Loucy (cell line): ENCODE data around the gene PFKM.

Experiments used
- H2AFZ ChIP-seq: fragments of 200-600 bp; sonication (generic); 2 replicates; pipeline ENCODE4 v1.6.0; 2016; ENCODE audit warnings: antibody characterized with exemption, mild to moderate bottlenecking, low read length, moderate library complexity
- H3F3A ChIP-seq: fragments of 200-600 bp; 2 replicates; pipeline ENCODE4 v1.6.0; 2016; ENCODE audit warnings: antibody characterized with exemption, low read depth, mild to moderate bottlenecking
- H3K27me3 ChIP-seq: fragments of 200-600 bp; sonication (generic); 2 replicates; pipeline ENCODE4 v1.6.1; 2014; ENCODE audit warnings: low read length, mild to moderate bottlenecking; ENCODE audit not compliant: insufficient read depth, poor library complexity, severe bottlenecking
- H3K36me3 ChIP-seq: fragments of 200-600 bp; sonication (generic); 2 replicates; pipeline ENCODE4 v1.6.1; 2016; ENCODE audit warnings: low read length; ENCODE audit not compliant: insufficient read depth
- H3K4me1 ChIP-seq: fragments of 200-600 bp; sonication (generic); 2 replicates; pipeline ENCODE4 v1.5.1; 2014; ENCODE audit warnings: low read length, mild to moderate bottlenecking; ENCODE audit not compliant: insufficient read depth, poor library complexity, severe bottlenecking
- H3K4me2 ChIP-seq: fragments of 200-600 bp; sonication (generic); 2 replicates; pipeline ENCODE4 v1.6.0; 2014; ENCODE audit warnings: antibody characterized with exemption, low read length, low read depth, mild to moderate bottlenecking; ENCODE audit not compliant: poor library complexity, severe bottlenecking
- H3K4me3 ChIP-seq: fragments of 200-600 bp; sonication (generic); 2 replicates; pipeline ENCODE4 v1.5.1; 2014; ENCODE audit warnings: low read length, mild to moderate bottlenecking, mixed read lengths; ENCODE audit not compliant: poor library complexity, severe bottlenecking
- H3K79me2 ChIP-seq: fragments of 200-600 bp; sonication (generic); 2 replicates; pipeline ENCODE4 v1.6.1; 2014; ENCODE audit warnings: low read length; ENCODE audit not compliant: insufficient read depth
- H3K9ac ChIP-seq: fragments of 200-600 bp; sonication (generic); 2 replicates; pipeline ENCODE4 v1.6.0; 2014; ENCODE audit warnings: mild to moderate bottlenecking, low read depth, low read length, moderate library complexity; ENCODE audit not compliant: poor library complexity, severe bottlenecking
- H3K9me2 ChIP-seq: fragments of 200-600 bp; sonication (generic); replicated peaks from 2 replicates; pipeline ENCODE4 v1.6.1; 2016; ENCODE audit warnings: low read depth, low read length, mixed read lengths
- H3K9me3 ChIP-seq: fragments of 200-600 bp; sonication (generic); 2 replicates; pipeline ENCODE4 v1.6.1; 2014; ENCODE audit warnings: mild to moderate bottlenecking, antibody characterized with exemption, low read length, low read depth; ENCODE audit not compliant: insufficient read depth
- H4K20me1 ChIP-seq: fragments of 200-600 bp; sonication (generic); 2 replicates; pipeline ENCODE4 v1.6.0; 2014; ENCODE audit warnings: antibody characterized with exemption, low read length, mild to moderate bottlenecking; ENCODE audit not compliant: insufficient read depth, poor library complexity, severe bottlenecking
- EZH2phosphoT487 ChIP-seq: fragments of 200-600 bp; IDR thresholded peaks from 2 replicates; pipeline ENCODE4 v1.6.1; 2018; ENCODE audit warnings: antibody characterized with exemption, mild to moderate bottlenecking, moderate library complexity, borderline replicate concordance
- TF ChIP-seq, protein P1 (sequence below): fragments of 200-600 bp; sonication (generic); conservative IDR thresholded peaks from 2 replicates; pipeline ENCODE4 v1.5.1; 2014; ENCODE audit warnings: mild to moderate bottlenecking, antibody characterized with exemption, low read length

Gene PFKM

DNA sequence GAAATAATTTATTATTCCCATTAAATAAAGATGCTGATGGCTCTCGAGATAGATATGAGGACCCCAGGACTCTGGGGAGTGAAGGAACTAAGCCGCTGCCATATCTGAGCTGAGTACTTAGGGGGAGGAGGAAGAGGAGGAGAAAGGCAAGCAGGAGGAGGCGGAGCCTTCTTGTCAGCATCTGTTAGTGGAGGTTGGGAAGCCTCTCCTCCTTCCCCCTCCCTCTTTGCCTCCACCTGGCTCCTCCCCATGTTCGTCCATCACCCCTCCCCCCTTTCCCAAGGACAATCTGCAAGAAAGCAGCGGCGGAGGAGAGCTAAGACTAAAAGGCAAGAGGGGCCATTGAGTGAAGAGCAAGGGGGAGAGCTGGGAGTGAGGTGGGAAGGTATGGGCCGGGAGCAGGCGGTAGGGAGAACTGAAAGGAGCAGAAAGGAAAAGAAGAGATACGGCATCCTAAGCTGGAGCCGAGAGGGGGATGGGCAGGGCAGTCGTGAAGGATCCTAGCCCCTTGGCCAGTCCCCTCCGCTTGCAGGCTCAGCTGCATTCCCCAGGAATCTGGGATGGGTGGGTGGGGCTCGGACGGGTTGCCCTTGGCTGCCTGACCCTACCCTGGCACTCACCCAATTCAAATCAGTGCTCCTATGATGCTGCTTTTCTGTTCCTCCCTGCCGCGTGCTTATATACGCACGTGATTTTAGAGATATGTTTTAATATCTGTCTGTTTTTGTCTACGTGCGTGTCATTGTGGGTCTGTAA lies at the start of gene PFKM:
Gene PFKM, plus strand, starts transcription at position 287 of the 756 bp plus-strand sequence. CDS start 3,411 bp downstream, outside the sequence.
- Histone ChIP-seq H3K27me3 (peaks cover 6% of the 10 kb centered on the region), H3K36me3 (no peaks in the 10 kb centered on the region), H3K79me2 (no peaks in the 10 kb centered on the region), H2AFZ (peak within 1 kb of the TSS; percentile 85), H3K4me2 (peak within 1 kb of the TSS; percentile 71), H3K4me1 (no peaks in the 10 kb centered on the region), H3K4me3 (peak within 1 kb of the TSS; percentile 84), H3K9ac (peak within 1 kb of the TSS; percentile 39), H3K9me2 (no peaks in the 10 kb centered on the region), H3K9me3 (no peaks in the 10 kb centered on the region), H3F3A (no peaks in the 10 kb centered on the region), H4K20me1 (no peaks in the 10 kb centered on the region)
- TF ChIP-seq EZH2phosphoT487, result no peak
- TF ChIP-seq, protein P1, sequence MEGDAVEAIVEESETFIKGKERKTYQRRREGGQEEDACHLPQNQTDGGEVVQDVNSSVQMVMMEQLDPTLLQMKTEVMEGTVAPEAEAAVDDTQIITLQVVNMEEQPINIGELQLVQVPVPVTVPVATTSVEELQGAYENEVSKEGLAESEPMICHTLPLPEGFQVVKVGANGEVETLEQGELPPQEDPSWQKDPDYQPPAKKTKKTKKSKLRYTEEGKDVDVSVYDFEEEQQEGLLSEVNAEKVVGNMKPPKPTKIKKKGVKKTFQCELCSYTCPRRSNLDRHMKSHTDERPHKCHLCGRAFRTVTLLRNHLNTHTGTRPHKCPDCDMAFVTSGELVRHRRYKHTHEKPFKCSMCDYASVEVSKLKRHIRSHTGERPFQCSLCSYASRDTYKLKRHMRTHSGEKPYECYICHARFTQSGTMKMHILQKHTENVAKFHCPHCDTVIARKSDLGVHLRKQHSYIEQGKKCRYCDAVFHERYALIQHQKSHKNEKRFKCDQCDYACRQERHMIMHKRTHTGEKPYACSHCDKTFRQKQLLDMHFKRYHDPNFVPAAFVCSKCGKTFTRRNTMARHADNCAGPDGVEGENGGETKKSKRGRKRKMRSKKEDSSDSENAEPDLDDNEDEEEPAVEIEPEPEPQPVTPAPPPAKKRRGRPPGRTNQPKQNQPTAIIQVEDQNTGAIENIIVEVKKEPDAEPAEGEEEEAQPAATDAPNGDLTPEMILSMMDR, result no peak

DNA sequence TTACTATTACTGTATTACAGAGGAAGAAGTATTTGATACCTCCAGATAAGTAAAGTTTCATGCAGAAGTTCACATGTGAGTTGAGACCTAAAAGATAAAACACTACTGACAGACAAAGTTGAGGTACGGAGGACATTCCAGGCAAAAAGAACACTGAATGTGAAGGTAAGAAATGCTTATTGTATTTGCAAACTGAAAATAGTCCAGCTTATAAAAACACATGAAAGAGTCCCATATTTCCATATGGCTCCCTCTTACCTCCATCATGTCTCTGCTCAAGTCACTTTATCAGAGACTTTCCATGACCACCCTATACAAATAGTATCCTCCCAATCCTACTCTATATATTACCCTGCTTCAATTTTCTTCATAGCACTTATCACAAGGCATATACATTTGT lies 49.1 kb upstream of the PFKM start:
- Histone ChIP-seq H3K27me3 (no peaks in the 10 kb centered on the region), H3K9me2 (no peaks in the 10 kb centered on the region), H3K9me3 (no peaks in the 10 kb centered on the region), H3K4me3 (no peak overlapping the region), H3F3A (no peaks in the 10 kb centered on the region; the same call in 1 of the 2 replicates), H3K79me2 (no peaks in the 10 kb centered on the region), H4K20me1 (no peaks in the 10 kb centered on the region), H3K4me2 (no peak overlapping the region), H3K4me1 (no peaks in the 10 kb centered on the region), H3K9ac (no peak overlapping the region), H2AFZ (no peak overlapping the region), H3K36me3 (peaks cover 76% of the 10 kb centered on the region)
- TF ChIP-seq EZH2phosphoT487, result no peak
- TF ChIP-seq, protein P1, result no peak

DNA sequence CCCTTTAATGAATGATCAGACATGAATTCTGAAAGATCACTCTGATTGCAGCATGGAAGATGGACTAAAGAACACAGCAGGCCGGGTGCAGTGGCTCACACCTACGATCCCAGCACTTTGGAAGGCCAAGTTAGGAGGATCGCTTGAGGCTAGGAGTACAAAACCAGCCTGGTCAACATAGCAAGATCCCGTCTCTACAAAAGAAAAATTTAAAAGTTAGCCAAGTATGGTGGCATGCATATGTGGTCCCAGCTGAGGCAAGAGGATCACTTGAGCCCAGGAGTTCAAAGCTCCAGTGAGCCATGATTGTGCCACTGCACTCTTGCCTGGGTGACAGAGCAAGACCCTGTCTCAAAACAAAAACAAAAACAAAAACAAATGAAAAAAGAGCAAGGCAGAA lies 48.4 kb upstream of the PFKM start:
- Histone ChIP-seq H3K9me2 (no peaks in the 10 kb centered on the region), H3K9me3 (no peaks in the 10 kb centered on the region), H3K36me3 (peaks cover 73% of the 10 kb centered on the region), H3K4me3 (no peak overlapping the region), H3K4me1 (no peaks in the 10 kb centered on the region), H2AFZ (no peak overlapping the region), H3K9ac (no peak overlapping the region), H3K27me3 (no peaks in the 10 kb centered on the region), H3K79me2 (no peaks in the 10 kb centered on the region), H4K20me1 (no peaks in the 10 kb centered on the region), H3K4me2 (no peak overlapping the region), H3F3A (no peaks in the 10 kb centered on the region; the same call in 1 of the 2 replicates)
- no peak for TF ChIP-seq EZH2phosphoT487
- TF ChIP-seq, protein P1, result no peak
